Nephron (organoid): ENCODE measurements around the gene CCNQ.
A peak's percentile ranks its signal among the peaks of the same experiment; 100 is the strongest.

Source experiments
- H3K27ac Mint-ChIP-seq, 3 experiments: 2 replicates each; pipeline ENCODE4 v1.8.0; 2020; ENCODE audit warnings: mixed read lengths in 3 of 3, mild to moderate bottlenecking in 2 of 3, moderate library complexity in 1 of 3
- H3K27me3 Mint-ChIP-seq: 2 replicates; pipeline ENCODE4 v1.8.0; 2021; ENCODE audit warnings: low read depth, mild to moderate bottlenecking, moderate library complexity, mixed read lengths
- H3K36me3 Mint-ChIP-seq: 2 replicates; pipeline ENCODE4 v1.8.0; 2020; ENCODE audit warnings: low read depth, mixed read lengths
- H3K4me1 Mint-ChIP-seq: 2 replicates; pipeline ENCODE4 v1.8.0; 2020; ENCODE audit warnings: mixed read lengths
- H3K4me3 Mint-ChIP-seq, 3 experiments: 2 replicates each; pipeline ENCODE4 v1.8.0; 2020; ENCODE audit warnings: mild to moderate bottlenecking in 3 of 3, mixed read lengths in 3 of 3, moderate library complexity in 2 of 3
- H3K9me3 Mint-ChIP-seq: 2 replicates; pipeline ENCODE4 v1.8.0; 2020; ENCODE audit warnings: mixed read lengths
- TF ChIP-seq, protein P1 (sequence below), 3 experiments: fragments of 200-600 bp; sonication (generic); IDR thresholded peaks; one replicate each; pipeline ENCODE4 v1.5.0; 2021; ENCODE audit warnings: antibody characterized with exemption in 3 of 3; ENCODE audit not compliant: unreplicated experiment in 3 of 3

Gene CCNQ

DNA sequence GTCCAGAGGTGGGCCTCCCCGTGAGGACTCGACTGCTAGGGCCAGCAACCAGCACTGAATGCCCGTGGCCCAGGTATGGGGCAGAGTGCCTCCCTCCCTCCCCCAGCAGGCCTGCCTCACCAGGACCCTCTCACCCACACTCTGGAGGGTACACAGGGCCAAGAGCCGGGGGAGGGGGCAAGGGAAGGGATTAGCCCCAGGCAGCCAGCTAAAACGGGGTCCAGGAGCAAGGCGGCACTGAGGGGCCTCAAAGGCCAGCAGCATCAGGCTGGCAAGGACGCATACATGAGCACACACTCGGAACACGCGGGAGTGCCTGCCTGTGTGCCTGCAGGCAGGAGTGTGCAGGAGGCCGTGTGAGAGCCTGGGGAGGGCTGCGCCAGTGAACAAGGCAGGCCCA, 29.7 kb upstream of the CCNQ start:
- TF ChIP-seq, protein P1, sequence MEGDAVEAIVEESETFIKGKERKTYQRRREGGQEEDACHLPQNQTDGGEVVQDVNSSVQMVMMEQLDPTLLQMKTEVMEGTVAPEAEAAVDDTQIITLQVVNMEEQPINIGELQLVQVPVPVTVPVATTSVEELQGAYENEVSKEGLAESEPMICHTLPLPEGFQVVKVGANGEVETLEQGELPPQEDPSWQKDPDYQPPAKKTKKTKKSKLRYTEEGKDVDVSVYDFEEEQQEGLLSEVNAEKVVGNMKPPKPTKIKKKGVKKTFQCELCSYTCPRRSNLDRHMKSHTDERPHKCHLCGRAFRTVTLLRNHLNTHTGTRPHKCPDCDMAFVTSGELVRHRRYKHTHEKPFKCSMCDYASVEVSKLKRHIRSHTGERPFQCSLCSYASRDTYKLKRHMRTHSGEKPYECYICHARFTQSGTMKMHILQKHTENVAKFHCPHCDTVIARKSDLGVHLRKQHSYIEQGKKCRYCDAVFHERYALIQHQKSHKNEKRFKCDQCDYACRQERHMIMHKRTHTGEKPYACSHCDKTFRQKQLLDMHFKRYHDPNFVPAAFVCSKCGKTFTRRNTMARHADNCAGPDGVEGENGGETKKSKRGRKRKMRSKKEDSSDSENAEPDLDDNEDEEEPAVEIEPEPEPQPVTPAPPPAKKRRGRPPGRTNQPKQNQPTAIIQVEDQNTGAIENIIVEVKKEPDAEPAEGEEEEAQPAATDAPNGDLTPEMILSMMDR (IDR thresholded peaks at IDR 0.05; ENCODE audit: unreplicated experiment in 3 of 3), result no peak
- H3K4me3 Mint-ChIP-seq, result no peak overlapping the region
- H3K4me1 Mint-ChIP-seq, result no peaks in the 10 kb centered on the region
- no peak overlapping the region for H3K27ac Mint-ChIP-seq
- H3K36me3 Mint-ChIP-seq, result no peaks in the 10 kb centered on the region
- H3K27me3 Mint-ChIP-seq, result no peaks in the 10 kb centered on the region
- H3K9me3 Mint-ChIP-seq, result peaks cover 21% of the 10 kb centered on the region

- H3K4me1 Mint-ChIP-seq, result no peaks in the 10 kb centered on the region
- TF ChIP-seq, protein P1 (IDR thresholded peaks at IDR 0.05; ENCODE audit: unreplicated experiment in 3 of 3), result no peak
- H3K9me3 Mint-ChIP-seq, result peaks cover 22% of the 10 kb centered on the region
- H3K27ac Mint-ChIP-seq, result peak overlapping the region in 1 of 3 experiments; percentile 41
- H3K27me3 Mint-ChIP-seq, result no peaks in the 10 kb centered on the region
- no peaks in the 10 kb centered on the region for H3K36me3 Mint-ChIP-seq
- H3K4me3 Mint-ChIP-seq, result no peak overlapping the region
These were observed 29.2 kb upstream of the CCNQ start for GRCh38 chrX:153628129-153628528.

GRCh38 chrX:153627675-153628111, 28.8 kb upstream of the CCNQ start:
- H3K36me3 Mint-ChIP-seq, result no peaks in the 10 kb centered on the region
- TF ChIP-seq, protein P1 (IDR thresholded peaks at IDR 0.05; ENCODE audit: unreplicated experiment in 3 of 3), result no peak
- no peaks in the 10 kb centered on the region for H3K4me1 Mint-ChIP-seq
- no peak overlapping the region for H3K27ac Mint-ChIP-seq
- H3K27me3 Mint-ChIP-seq, result no peaks in the 10 kb centered on the region
- peaks cover 22% of the 10 kb centered on the region for H3K9me3 Mint-ChIP-seq
- H3K4me3 Mint-ChIP-seq, result no peak overlapping the region

DNA sequence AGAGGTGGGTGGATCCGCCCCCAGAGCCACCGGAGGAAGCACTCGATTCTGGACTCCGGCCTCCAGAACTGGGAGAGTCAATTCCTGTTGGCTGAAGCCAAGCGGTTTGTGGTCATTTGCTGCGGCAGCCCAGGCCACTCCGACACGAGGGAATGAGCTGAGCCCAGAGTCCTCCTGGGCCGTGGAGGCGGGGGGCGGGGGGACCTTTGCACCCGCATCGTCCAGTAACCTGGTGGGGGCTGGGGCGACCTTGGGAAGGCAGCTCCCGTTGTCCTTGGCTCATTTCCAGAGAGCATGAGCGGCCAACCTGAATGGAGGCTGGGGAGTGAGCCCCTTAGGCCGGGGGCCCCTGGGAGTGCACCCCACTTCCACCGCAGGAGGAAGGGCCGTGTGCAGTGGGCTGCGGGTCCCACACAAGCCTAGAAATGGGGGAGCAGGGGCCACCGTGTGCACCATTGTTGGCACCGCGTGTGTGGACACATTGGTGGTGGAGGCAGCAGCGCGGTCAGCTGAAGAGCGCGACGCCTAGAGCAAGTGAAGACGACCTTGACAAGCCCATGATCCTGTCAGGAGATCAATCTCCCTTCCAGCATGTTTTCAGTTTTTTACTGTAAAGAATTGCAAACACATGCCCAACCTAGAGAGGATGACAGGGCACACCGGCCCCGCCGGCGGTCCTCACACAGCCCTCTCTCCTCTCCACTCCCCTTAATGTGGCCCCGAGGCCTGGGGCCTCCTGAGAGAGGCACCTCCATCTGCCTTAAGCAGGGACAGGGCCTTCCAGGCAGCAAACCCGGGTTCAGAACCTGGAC, 28.1 kb upstream of the CCNQ start:
- Mint-ChIP-seq H3K36me3 (no peaks in the 10 kb centered on the region), H3K9me3 (peaks cover 28% of the 10 kb centered on the region), H3K27ac (no peak overlapping the region), H3K4me1 (no peaks in the 10 kb centered on the region), H3K27me3 (peaks cover 1% of the 10 kb centered on the region), H3K4me3 (no peak overlapping the region)
- TF ChIP-seq, protein P1 (IDR thresholded peaks at IDR 0.05; ENCODE audit: unreplicated experiment in 3 of 3), result no peak

DNA sequence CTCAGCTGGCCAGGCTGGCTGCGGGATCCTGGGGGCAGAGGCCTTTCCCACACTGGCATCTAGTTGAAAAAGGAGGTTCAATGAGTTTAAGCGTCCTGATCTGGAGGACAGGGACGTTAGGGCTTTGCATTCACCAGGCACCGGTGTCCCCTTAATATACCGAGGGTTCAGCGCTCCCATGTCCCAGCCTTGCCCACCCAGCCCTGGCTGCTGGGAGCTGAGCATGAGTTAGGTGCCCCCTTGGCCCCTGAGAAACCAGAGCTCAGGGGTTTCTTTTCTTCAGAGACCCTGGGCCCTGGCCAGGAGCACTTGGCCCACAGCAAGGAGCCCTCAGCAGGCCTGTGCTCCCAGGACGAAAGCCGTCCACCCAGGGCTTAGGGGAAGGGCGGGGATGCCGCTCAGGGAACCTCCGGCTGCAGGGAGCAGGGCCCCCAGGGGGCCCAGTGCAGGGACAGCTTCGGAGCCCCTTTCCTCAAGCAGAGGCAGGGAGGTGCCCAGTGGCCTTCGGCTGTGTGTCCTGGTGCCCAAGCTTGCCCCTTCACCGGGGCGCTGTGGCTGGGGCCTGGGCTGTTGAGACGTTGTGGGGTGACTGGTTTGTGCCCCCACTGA, 27.2 kb upstream of the CCNQ start:
- Mint-ChIP-seq H3K9me3 (peaks cover 27% of the 10 kb centered on the region), H3K4me1 (no peaks in the 10 kb centered on the region), H3K36me3 (no peaks in the 10 kb centered on the region), H3K4me3 (no peak overlapping the region), H3K27ac (no peak overlapping the region), H3K27me3 (peaks cover 6% of the 10 kb centered on the region)
- TF ChIP-seq, protein P1 (IDR thresholded peaks at IDR 0.05; ENCODE audit: unreplicated experiment in 3 of 3), result no peak
